Left hindlimb (tissue), 1 donor: ENCODE data around the gene KLHL40.
A peak's percentile ranks its signal among the peaks of the same experiment; 100 is the strongest.

Experiments used
- DNase-seq: peaks from one replicate; pipeline ENCODE4 v3.0.0-alpha.2; 2018

Gene KLHL40, protein sequence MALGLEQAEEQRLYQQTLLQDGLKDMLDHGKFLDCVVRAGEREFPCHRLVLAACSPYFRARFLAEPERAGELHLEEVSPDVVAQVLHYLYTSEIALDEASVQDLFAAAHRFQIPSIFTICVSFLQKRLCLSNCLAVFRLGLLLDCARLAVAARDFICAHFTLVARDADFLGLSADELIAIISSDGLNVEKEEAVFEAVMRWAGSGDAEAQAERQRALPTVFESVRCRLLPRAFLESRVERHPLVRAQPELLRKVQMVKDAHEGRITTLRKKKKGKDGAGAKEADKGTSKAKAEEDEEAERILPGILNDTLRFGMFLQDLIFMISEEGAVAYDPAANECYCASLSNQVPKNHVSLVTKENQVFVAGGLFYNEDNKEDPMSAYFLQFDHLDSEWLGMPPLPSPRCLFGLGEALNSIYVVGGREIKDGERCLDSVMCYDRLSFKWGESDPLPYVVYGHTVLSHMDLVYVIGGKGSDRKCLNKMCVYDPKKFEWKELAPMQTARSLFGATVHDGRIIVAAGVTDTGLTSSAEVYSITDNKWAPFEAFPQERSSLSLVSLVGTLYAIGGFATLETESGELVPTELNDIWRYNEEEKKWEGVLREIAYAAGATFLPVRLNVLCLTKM

GRCh38 chr3:42685363-42685881, at the start of gene KLHL40:
KLHL40 (plus strand) TSS chr3:42685537; CDS start chr3:42685619, 82 bp downstream.
- DNase-seq, result peak; percentile 60

DNA sequence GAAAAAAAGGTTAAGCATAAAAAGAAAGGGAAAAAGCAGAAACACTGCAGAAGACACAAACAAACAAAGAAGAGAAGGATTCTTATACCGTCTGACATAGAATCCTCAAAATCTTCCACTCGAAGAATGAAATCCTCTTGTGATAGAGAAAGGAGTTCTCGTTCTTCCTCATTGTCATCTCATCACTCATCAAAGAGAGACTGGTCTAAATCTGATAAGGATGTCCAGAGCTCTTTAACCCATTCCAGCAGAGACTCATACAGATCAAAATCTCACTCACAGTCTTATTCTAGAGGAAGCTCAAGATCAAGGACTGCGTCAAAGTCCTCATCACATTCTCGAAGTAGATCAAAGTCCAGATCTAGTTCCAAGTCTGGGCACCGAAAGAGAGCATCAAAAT, 48.3 kb upstream of the KLHL40 start:
- DNase-seq, result no peak

DNA sequence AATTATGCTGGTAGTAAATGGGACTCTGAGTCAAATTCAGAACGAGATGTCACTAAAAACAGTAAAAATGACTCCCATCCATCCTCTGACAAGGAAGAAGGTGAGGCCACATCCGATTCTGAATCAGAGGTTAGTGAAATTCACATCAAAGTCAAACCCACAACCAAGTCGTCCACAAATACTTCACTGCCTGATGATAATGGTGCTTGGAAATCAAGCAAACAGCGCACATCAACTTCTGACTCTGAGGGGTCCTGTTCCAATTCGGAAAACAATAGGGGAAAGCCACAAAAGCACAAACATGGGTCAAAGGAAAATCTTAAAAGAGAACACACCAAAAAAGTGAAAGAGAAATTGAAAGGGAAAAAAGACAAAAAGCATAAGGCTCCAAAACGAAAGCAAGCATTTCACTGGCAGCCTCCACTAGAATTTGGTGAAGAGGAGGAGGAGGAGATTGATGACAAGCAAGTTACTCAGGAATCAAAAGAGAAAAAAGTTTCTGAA, 46.9 kb upstream of the KLHL40 start:
- no peak for DNase-seq

DNA sequence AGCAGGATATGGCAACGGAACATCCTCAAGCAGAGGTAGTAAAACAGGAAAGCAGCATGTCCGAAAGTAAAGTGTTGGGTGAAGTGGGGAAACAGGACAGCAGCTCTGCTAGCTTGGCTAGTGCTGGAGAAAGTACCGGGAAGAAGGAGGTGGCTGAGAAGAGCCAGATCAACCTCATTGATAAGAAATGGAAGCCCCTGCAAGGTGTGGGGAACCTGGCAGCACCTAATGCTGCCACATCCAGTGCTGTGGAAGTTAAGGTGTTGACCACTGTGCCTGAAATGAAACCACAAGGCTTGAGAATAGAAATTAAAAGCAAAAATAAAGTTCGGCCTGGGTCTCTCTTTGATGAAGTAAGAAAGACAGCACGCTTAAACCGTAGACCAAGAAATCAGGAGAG, 46.1 kb upstream of the KLHL40 start:
- no peak for DNase-seq

GRCh38 chr3:42640129-42640528, 45.2 kb upstream of the KLHL40 start:
- DNase-seq, result no peak

DNA sequence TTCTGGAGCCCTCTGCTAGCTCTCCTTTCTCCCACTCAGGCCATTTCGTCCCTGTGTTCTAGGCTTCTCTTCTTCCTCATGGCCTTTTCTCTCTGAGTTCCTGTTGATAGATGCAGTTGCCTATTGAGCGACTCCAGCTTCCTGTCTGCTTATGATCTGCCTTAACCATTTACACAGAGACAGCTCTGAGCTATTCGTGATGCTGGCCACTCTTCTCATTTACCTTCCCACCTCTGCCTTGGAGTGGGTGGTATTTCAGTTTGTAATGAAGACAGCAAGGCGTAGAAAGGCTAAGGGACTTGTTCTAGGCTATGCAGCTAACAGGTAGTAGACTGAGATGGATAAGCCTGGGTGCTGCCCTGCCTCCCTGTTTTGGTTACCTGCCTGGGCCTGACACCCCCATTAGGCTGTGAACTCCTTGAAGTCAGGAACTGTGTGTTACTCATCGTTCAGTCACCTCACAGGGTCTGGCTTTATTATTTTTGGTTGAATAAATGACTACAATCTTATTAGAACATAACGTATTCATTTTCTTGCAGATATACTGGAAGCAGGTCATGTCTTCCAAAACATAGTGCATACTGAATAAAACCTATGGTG, 44.5 kb upstream of the KLHL40 start:
- DNase-seq, result no peak

GRCh38 chr3:42647821-42648459, 37.4 kb upstream of the KLHL40 start:
- DNase-seq, result no peak

- no peak for DNase-seq
Observed at GRCh38 chr3:42649006-42649405, 36.3 kb upstream of the KLHL40 start.

- no peak for DNase-seq
Observed at GRCh38 chr3:42649783-42650182, 35.6 kb upstream of the KLHL40 start.

- DNase-seq, result no peak
Observed at GRCh38 chr3:42651248-42652091, 33.9 kb upstream of the KLHL40 start.

- no peak for DNase-seq
Observed at GRCh38 chr3:42652251-42652610, 33.1 kb upstream of the KLHL40 start.

DNA sequence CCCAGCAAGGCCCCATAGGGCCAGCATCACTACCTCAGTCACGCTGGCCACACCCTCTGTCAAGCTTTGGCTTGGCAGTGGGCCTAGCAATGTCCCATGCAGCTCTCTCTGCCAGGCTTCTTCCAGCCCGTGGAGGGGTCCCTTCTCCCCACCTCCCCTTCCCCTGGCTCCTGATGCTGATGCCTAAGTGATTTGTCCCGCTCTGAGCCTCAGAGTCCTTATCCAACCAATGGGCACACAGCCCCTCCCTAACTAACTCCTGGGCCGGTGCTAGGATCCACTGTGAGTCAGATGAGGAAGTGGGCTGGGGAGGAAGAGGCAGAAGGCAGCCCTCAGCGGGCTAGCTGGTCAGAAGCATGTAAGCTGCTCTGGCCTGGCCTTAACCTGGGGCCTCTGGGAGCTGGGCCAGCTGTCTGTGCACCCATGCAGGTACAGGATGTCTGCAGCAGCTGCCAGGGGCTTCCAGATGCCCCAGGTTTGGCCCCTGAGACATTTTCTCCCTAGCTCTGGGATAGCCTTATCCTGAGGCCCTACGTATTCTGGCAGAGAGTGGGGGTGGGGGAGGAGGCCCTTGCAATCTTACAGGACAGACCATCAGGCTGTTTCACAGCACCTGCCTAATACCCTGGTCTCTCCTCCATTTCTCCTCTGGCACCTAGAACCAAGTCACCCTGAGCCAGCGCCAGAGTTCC, 32.6 kb upstream of the KLHL40 start:
- DNase-seq, result no peak

DNA sequence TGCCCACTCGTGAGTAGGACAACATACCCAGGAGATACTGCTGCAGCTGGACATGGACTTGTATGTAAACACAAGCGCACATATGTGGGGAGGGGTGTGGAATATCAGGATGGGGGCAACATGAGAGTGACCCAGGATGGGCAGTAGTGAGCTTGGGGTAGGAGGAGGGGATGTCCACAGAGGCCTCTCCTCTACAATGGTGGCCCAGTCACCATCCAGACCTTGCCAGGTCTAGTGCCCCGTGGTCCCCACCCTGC, 32.1 kb upstream of the KLHL40 start:
- no peak for DNase-seq

DNA sequence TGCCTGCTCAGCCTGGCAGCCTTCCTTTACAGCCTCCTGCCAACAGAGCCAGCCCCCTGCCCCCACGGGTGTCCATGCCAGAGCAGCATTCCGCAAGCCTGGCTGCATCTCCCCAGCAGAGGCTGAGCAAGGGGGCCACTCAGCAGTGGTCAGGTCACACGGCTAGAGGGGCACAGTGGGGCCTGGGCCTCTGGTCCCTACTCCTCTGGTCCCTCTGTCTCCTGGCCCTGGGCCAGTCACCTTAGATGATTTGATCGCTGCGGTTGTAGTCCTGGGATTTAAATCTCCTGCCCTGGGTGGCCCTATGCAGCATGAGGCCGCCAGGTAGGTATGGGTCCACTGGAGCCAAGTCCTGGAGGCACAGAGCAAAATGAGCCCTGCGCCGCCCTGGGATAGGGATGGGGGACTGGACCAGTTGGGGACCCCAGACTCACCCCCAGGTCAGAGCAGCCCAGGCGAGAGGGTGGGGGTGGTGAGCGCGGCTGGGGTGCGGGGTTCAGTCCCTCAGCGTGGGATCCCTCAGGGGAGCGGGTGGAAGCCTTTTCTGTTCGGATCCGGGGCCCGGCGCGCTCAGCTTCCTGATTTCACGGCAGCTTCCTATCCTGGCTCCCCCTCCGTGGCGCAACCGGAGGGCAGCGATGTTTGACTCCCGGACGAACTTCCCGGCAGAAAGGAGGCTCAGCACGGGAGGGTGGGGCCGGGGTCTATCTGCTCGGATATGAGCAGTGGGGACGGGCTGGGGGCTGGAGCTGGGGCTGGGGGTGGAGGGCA, 31.6 kb upstream of the KLHL40 start, which contains the start of gene ZBTB47:
ZBTB47 (plus strand) TSS at position 138 of the 771 bp plus-strand sequence. CDS start 4,659 bp downstream, outside the sequence.
- DNase-seq, result peak; percentile 77

- peak; percentile 73 for DNase-seq
Observed at GRCh38 chr3:42654331-42655201, 30.8 kb upstream of the KLHL40 start.

DNA sequence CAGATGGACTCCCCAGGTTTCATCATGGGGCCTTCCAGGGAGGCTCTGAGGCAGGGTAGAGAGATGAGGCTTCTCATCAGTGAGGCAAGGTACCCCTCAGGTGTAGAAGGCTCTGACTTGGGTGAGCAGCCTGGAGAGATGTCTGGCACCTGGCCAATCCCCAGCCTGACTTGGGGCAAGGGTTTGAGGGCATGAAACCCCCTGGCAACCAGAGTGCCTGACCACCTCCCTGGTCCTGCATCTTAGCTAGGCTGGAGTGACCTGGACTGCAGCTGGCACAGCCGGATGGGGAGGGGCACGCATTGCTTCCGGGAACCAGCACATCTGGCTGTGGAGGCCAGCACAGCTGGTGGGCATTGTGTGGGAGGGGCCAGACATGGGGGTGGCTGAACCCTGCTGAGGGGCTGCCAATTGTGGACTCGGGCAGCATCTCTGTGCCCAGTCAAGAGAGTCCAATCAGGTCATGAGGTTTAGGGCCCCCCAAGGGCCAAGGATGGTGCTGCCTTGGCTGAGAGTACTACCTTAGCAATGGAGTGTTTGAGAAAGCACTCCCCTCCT, 29.9 kb upstream of the KLHL40 start:
- no peak for DNase-seq

GRCh38 chr3:42655980-42656679, 29.2 kb upstream of the KLHL40 start:
- no peak for DNase-seq

DNA sequence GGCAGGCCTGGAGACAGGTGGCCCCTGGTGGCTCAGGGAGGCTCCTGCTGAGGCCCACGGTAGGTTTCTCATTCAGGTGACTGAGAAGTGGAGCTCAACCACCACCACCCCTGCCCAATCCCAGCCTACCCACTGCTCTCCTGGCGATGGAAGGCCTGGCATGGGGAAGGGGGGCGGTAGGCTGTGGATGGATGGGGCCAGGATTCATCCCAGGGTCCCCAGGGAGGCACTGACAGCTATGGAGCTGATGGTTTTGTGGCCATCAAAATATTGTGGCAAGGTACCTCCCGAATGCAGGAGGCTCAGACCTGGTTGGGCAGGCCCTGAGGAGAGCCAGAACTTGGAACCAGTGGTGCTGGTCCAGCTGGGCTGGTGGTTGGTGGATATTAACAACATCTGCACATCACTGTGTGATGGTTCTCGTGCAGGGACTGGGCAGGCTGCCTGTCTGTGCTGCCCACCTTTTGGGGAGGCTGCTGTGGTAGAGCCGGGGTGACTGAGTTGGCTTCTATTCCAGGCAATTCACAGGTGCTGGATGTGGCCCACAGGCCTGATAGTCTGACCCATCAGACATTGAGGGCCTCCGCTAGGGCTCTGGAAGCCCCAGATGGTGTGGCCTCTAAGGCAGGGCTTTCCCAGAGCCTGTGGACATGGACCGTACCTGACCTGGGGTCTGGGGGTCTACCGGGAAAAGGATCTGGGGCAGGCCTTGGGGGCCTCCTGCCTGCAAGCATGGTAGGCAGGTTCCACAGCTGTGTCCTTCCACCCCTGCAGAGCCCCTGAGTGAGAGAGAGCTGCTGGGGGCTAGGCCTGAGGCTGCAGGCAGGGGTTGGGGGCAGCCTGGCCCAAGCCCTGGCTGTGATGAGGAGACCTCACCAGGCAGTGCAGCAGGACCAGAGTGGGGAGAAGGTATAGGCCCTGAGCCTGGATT, 28.4 kb upstream of the KLHL40 start:
- DNase-seq, result no peak
